Measurements from ENCODE around the gene OR3A2. TPM values are rescaled to one million over a fixed set of nuclear protein-coding genes. Genes with fewer than 3 reads are reported as not detected.
"Not testable (repeated sequence)": the region's sequence is repeated elsewhere in the genome, so short reads cannot be mapped to it uniquely, and the experiment has no call there.

Gene OR3A2
- total RNA-seq, 1 experiment from 2014 or later: not detected

DNA sequence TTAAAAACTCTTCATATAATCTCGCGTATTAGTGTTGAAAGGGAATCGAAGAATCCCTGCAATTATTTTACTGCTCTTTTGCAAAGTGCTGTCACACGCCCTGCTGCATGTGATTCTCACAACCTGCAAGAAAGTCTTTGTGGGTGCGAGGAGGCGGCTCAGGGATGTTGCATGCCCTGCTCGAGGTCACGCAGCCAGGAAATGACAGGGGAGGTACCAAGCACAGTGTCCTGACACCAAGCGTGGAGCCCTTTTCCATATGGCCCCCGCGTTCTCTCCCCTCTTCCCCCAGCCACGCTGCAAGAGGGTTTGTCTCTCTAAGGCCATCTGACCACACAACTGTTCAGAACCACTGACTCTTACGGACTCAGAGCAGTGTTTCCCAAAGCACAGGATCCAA lies 125.5 kb downstream of the OR3A2 start:
- no peak overlapping the region for H3K27ac ChIP-seq (ENCODE audit: low read depth, low read length, poor library complexity, severe bottlenecking)
- H3K36me3 ChIP-seq (ENCODE audit: insufficient read depth, low read length, poor library complexity, severe bottlenecking): no peaks in the 10 kb centered on the region
- H3K27me3 ChIP-seq (replicated peaks; ENCODE audit: insufficient read depth, low read depth, low read length, poor library complexity): peaks cover 45% of the 10 kb centered on the region
- intact Hi-C loops (cut with micrococcal nuclease; ENCODE audit: unreplicated experiment): no loop called here
- no peak overlapping the region for H3K4me3 ChIP-seq (ENCODE audit: low read depth, low read length, poor library complexity, severe bottlenecking)
- H3K4me1 ChIP-seq (ENCODE audit: insufficient read depth, low read length, poor library complexity, severe bottlenecking): no peaks in the 10 kb centered on the region
- BruUV-seq (replicated peaks): no TSS peak
- CTCF ChIA-PET: no interaction called here
- POLR2A ChIA-PET (ENCODE audit: low non-redundant PET): no interaction called here
- H3K9me3 ChIP-seq (ENCODE audit: low read depth, low read length, poor library complexity, severe bottlenecking): no peaks in the 10 kb centered on the region
- no peak for DNase-seq (ENCODE audit: low spot score)
- TF ChIP-seq, protein P1, sequence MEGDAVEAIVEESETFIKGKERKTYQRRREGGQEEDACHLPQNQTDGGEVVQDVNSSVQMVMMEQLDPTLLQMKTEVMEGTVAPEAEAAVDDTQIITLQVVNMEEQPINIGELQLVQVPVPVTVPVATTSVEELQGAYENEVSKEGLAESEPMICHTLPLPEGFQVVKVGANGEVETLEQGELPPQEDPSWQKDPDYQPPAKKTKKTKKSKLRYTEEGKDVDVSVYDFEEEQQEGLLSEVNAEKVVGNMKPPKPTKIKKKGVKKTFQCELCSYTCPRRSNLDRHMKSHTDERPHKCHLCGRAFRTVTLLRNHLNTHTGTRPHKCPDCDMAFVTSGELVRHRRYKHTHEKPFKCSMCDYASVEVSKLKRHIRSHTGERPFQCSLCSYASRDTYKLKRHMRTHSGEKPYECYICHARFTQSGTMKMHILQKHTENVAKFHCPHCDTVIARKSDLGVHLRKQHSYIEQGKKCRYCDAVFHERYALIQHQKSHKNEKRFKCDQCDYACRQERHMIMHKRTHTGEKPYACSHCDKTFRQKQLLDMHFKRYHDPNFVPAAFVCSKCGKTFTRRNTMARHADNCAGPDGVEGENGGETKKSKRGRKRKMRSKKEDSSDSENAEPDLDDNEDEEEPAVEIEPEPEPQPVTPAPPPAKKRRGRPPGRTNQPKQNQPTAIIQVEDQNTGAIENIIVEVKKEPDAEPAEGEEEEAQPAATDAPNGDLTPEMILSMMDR (conservative IDR thresholded peaks at IDR 0.05; ENCODE audit: low read depth, low read length): no peak
- TF ChIP-seq EZH2 (IDR thresholded peaks at IDR 0.05; ENCODE audit: borderline replicate concordance, low read depth, low read length, poor library complexity, severe bottlenecking): no peak

DNA sequence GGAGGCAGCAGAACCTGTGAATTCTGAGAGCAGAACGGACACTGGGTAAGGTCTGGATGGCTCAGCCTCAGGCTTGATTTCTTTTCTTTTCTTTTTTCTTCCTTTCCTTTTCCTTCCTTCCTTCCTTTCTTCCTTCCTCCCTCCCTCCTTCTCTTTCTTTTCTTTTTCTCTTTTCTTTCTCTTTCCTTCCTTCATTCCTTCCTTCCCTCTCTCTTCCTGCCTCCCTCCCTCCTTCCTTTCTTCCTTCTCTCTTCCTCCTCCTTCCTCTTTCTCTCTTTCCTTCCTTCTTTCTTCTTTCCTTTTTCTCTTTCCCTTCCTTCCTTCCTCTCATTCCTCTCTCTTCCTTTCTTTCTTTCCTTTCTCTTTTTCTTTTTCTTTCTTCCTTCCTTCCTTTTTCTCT lies 125.9 kb downstream of the OR3A2 start:
- DNase-seq (ENCODE audit: low spot score): no peak
- Histone ChIP-seq H3K9me3 (ENCODE audit: low read depth, low read length, poor library complexity, severe bottlenecking) (no peaks in the 10 kb centered on the region), H3K4me3 (ENCODE audit: low read depth, low read length, poor library complexity, severe bottlenecking) (no peak overlapping the region), H3K4me1 (ENCODE audit: insufficient read depth, low read length, poor library complexity, severe bottlenecking) (no peaks in the 10 kb centered on the region), H3K27ac (ENCODE audit: low read depth, low read length, poor library complexity, severe bottlenecking) (no peak overlapping the region), H3K36me3 (ENCODE audit: insufficient read depth, low read length, poor library complexity, severe bottlenecking) (no peaks in the 10 kb centered on the region), H3K27me3 (replicated peaks; ENCODE audit: insufficient read depth, low read depth, low read length, poor library complexity) (peaks cover 45% of the 10 kb centered on the region)
- no peak for TF ChIP-seq EZH2 (IDR thresholded peaks at IDR 0.05; ENCODE audit: borderline replicate concordance, low read depth, low read length, poor library complexity, severe bottlenecking)
- TF ChIP-seq, protein P1 (conservative IDR thresholded peaks at IDR 0.05; ENCODE audit: low read depth, low read length): no peak
- ChIA-PET CTCF (no interaction called here), POLR2A (ENCODE audit: low non-redundant PET) (no interaction called here)
- intact Hi-C loops (cut with micrococcal nuclease; ENCODE audit: unreplicated experiment): no loop called here
- BruUV-seq (replicated peaks): no TSS peak

DNA sequence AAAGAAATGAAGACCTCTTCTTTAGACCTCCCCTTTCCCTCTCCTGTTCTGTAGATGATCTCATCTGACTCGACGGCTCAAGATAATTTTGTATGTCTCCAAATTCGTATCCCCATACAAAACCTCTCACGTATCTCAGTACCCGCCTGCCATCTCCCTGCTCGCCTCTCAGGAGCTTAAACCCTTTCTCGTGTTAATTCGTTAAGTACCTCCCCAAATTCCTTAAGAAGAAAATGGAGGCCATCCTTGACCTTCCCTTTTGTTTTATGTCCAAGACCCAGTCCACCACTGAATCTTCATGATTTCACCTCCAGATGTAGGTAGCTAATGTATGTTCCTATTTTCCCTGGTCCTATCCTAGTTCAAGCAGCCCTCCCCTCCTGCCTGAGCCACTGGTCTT lies 129.5 kb downstream of the OR3A2 start:
- no peaks in the 10 kb centered on the region for H3K4me1 ChIP-seq (ENCODE audit: insufficient read depth, low read length, poor library complexity, severe bottlenecking)
- no peaks in the 10 kb centered on the region for H3K9me3 ChIP-seq (ENCODE audit: low read depth, low read length, poor library complexity, severe bottlenecking)
- H3K4me3 ChIP-seq (ENCODE audit: low read depth, low read length, poor library complexity, severe bottlenecking): no peak overlapping the region
- no TSS peak for BruUV-seq (replicated peaks)
- intact Hi-C loops (cut with micrococcal nuclease; ENCODE audit: unreplicated experiment): no loop called here
- DNase-seq (ENCODE audit: low spot score): no peak
- H3K27ac ChIP-seq (ENCODE audit: low read depth, low read length, poor library complexity, severe bottlenecking): no peak overlapping the region
- TF ChIP-seq, protein P1 (conservative IDR thresholded peaks at IDR 0.05; ENCODE audit: low read depth, low read length): no peak
- no peak for TF ChIP-seq EZH2 (IDR thresholded peaks at IDR 0.05; ENCODE audit: borderline replicate concordance, low read depth, low read length, poor library complexity, severe bottlenecking)
- CTCF ChIA-PET: no interaction called here
- H3K36me3 ChIP-seq (ENCODE audit: insufficient read depth, low read length, poor library complexity, severe bottlenecking): no peaks in the 10 kb centered on the region
- H3K27me3 ChIP-seq (replicated peaks; ENCODE audit: insufficient read depth, low read depth, low read length, poor library complexity): peaks cover 23% of the 10 kb centered on the region
- POLR2A ChIA-PET (ENCODE audit: low non-redundant PET): no interaction called here

DNA sequence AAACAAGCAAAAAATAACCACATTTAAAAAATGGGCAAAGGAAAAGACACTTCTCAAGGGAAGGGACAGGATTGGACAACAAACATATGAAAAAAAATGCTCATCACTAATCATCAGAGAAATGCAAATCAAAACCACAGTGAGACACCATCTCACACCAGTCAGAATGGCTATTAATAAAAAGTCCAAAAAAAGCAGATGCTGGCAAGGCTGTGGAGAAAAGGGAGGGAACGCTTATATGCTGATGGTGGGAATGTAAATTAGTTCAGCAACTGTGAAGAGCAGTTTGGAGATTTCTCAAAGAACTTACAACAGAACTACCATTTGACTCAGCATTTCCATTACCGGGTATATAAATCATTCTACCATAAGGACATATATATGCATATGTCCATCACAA lies 137.1 kb downstream of the OR3A2 start:
- H3K27me3 ChIP-seq (replicated peaks; ENCODE audit: insufficient read depth, low read depth, low read length, poor library complexity); POLR2A ChIA-PET (ENCODE audit: low non-redundant PET); H3K9me3 ChIP-seq (ENCODE audit: low read depth, low read length, poor library complexity, severe bottlenecking); CTCF ChIA-PET; DNase-seq (ENCODE audit: low spot score); H3K36me3 ChIP-seq (ENCODE audit: insufficient read depth, low read length, poor library complexity, severe bottlenecking); H3K4me3 ChIP-seq (ENCODE audit: low read depth, low read length, poor library complexity, severe bottlenecking); BruUV-seq (replicated peaks); intact Hi-C loops (cut with micrococcal nuclease; ENCODE audit: unreplicated experiment); H3K4me1 ChIP-seq (ENCODE audit: insufficient read depth, low read length, poor library complexity, severe bottlenecking); H3K27ac ChIP-seq (ENCODE audit: low read depth, low read length, poor library complexity, severe bottlenecking): not testable (repeated sequence)

DNA sequence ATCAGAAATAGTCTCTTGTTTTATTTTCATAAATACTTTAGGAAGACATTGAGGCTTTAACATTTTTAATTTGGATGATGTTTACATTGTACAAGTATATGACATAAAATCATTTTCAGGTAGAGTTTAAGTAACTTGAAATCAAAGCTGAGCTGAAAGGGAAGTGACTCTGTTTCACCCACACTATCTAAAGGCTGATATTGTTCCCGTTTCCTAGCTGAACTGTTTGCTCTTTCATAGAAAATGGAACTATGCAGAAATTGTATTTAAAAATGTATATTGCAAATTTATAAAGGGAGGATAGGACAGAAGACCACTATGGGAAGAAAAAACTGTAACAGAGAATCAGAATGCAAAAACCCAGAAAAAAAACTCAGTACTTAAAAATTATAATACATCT lies 141.3 kb downstream of the OR3A2 start:
- CTCF ChIA-PET; H3K4me1 ChIP-seq (ENCODE audit: insufficient read depth, low read length, poor library complexity, severe bottlenecking); POLR2A ChIA-PET (ENCODE audit: low non-redundant PET); DNase-seq (ENCODE audit: low spot score); H3K27ac ChIP-seq (ENCODE audit: low read depth, low read length, poor library complexity, severe bottlenecking); H3K36me3 ChIP-seq (ENCODE audit: insufficient read depth, low read length, poor library complexity, severe bottlenecking); H3K4me3 ChIP-seq (ENCODE audit: low read depth, low read length, poor library complexity, severe bottlenecking); H3K9me3 ChIP-seq (ENCODE audit: low read depth, low read length, poor library complexity, severe bottlenecking); intact Hi-C loops (cut with micrococcal nuclease; ENCODE audit: unreplicated experiment); H3K27me3 ChIP-seq (replicated peaks; ENCODE audit: insufficient read depth, low read depth, low read length, poor library complexity); BruUV-seq (replicated peaks): not testable (repeated sequence)

DNA sequence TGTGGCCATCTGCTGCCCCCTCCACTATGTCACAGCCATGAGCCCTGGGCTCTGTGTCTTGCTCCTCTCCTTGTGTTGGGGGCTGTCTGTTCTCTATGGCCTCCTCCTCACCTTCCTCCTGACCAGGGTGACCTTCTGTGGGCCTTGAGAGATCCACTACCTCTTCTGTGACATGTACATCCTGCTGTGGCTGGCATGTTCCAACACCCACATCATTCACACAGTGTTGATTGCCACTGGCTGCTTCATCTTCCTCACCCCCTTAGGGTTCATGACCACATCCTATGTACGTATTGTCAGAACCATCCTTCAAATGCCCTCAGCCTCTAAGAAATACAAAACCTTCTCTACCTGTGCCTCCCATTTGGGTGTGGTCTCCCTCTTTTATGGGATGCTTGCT lies 145.1 kb downstream of the OR3A2 start:
- H3K27me3 ChIP-seq (replicated peaks; ENCODE audit: insufficient read depth, low read depth, low read length, poor library complexity); H3K9me3 ChIP-seq (ENCODE audit: low read depth, low read length, poor library complexity, severe bottlenecking); H3K4me1 ChIP-seq (ENCODE audit: insufficient read depth, low read length, poor library complexity, severe bottlenecking); H3K4me3 ChIP-seq (ENCODE audit: low read depth, low read length, poor library complexity, severe bottlenecking); DNase-seq (ENCODE audit: low spot score); H3K27ac ChIP-seq (ENCODE audit: low read depth, low read length, poor library complexity, severe bottlenecking); POLR2A ChIA-PET (ENCODE audit: low non-redundant PET); H3K36me3 ChIP-seq (ENCODE audit: insufficient read depth, low read length, poor library complexity, severe bottlenecking); intact Hi-C loops (cut with micrococcal nuclease; ENCODE audit: unreplicated experiment); CTCF ChIA-PET; BruUV-seq (replicated peaks): not testable (repeated sequence)
